ENCODE measurements around the gene SUPT3H. TPM values are rescaled to one million over a fixed set of nuclear protein-coding genes. Genes with fewer than 3 reads are reported as not detected.

SUPT3H gene
- total RNA-seq, 1 donor = 7.1 TPM

DNA sequence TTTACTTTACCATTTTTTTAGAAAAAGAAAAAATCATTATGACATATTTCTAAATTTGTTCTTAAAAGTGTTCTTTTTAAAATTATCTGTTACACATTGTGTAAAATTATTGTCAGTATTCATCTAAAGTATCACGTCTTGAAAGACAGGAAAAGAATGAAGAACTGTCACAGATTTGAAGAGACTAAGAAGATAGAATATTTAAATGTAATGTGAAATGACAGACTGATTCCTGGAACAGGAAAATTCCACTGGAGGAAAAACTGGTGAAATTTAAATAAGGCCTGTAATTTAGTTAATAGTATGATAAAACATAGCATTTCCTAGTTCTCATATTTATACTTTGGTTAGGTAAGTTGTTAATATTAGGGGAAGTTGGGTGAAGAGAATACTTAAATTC lies 102.4 kb downstream of the SUPT3H start:
- no peaks in the 10 kb centered on the region for H3K27me3 ChIP-seq (ENCODE audit: insufficient read depth, low read length)
- H3K4me1 ChIP-seq (ENCODE audit: insufficient read depth, low read length) = no peaks in the 10 kb centered on the region
- no peak overlapping the region for H3K4me3 ChIP-seq (ENCODE audit: low read length)
- no peaks in the 10 kb centered on the region for H3K9me3 ChIP-seq (ENCODE audit: low read depth, low read length)

DNA sequence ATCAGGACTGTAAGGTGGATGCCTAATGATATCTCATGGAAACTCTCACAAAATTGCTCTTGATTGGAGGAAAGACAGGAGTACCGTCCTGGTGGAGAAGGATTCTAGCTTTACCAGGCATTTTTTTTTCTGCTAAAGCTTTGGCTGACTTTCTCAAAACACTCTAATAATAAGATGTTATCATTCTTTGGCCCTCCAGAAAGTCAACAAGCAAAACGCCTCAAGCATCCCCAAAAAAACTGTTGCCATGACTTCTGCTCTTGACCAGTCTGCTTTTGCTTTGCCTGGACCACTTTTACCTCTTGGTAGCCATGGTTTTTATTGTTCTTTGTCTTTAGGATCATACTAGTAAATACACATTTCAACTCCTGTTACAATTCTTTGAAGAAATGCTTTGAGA lies 105.1 kb downstream of the SUPT3H start:
- Histone ChIP-seq H3K9me3 (ENCODE audit: low read depth, low read length) (no peaks in the 10 kb centered on the region), H3K4me3 (ENCODE audit: low read length) (no peak overlapping the region), H3K27me3 (ENCODE audit: insufficient read depth, low read length) (no peaks in the 10 kb centered on the region), H3K4me1 (ENCODE audit: insufficient read depth, low read length) (no peaks in the 10 kb centered on the region)

DNA sequence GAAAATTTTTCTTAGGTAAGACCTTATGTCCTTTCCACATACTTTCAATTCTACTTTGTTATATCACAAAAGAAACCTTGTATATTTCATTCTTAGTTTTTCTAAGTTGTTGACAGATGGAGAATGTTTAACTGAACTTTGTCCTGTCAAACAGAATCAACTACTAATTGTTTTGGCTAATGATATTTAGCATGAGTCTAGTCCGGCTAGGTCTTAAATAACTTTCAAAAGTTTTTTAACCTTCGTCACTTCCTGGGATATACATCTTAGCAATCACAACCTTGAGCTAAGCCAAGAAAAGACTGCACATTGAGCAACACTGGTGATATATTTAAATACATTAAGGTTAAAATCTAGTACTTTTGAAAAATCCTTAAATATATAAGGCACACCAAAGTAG lies 112.5 kb downstream of the SUPT3H start:
- Histone ChIP-seq H3K27me3 (ENCODE audit: insufficient read depth, low read length) (no peaks in the 10 kb centered on the region), H3K4me3 (ENCODE audit: low read length) (no peak overlapping the region), H3K9me3 (ENCODE audit: low read depth, low read length) (no peaks in the 10 kb centered on the region), H3K4me1 (ENCODE audit: insufficient read depth, low read length) (no peaks in the 10 kb centered on the region)

DNA sequence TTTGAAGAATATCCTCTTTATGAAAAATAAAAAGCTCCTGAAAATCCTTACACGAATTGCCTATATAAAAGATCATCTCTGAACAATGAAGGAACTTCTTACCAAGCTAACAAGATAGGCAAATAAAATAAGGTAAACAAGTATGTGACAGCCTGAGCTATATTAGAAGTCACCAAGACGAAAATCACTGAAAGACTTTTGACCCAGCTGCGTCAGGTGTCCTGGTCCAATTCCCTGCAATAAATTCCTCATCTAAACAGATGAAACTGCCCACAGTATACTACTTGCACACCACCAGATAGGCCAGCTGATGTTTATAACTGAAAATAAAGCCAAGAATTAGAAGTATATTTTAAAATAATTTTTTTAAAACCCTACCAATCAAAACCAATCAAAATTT lies 117.0 kb downstream of the SUPT3H start:
- Histone ChIP-seq H3K4me3 (ENCODE audit: low read length) (no peak overlapping the region), H3K9me3 (ENCODE audit: low read depth, low read length) (no peaks in the 10 kb centered on the region), H3K27me3 (ENCODE audit: insufficient read depth, low read length) (no peaks in the 10 kb centered on the region), H3K4me1 (ENCODE audit: insufficient read depth, low read length) (no peaks in the 10 kb centered on the region)

DNA sequence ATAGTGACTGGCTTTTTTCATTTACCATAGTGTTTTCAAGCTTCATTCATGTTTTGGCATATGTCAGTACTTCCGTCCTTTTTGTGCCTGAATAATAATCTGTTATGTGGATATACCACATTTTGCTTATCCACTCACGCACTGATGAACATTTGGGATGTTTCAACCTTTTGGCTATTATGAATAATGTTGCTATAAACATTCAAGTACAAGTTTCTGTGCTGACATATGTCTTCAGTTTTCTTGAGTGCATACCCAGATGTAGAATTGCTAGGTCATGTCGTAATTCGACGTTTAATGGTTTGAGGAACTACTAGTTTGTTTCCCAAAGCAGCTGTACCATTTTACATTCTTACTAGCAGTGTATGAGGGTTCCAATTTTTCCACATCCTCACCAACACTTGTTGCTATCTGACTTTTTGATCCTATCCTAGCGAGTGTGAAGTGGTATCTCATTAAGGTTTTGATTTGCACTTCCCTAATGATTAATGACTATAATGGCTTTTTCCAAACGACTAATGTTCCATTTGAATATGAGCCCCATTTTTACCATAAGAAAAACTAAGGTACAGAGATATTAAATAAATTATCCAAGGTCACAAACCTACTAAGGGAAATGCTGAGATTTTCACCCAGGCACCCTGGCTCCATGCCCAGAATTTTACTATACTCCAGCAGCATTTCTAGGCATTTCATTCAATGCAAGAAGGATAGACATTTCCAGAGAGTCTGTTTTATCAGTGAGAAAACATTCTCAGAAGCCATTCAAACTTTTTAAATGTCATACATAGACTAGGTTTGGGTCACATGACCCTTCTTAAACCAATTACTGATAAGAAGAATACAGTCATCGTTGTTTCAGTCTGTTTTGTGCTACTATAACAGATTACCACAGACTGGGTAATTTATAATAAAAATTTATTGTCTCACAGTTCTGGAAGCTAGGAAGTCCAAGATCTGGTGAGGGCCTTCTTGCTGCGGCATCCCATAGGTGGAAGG lies 120.7 kb downstream of the SUPT3H start:
- Histone ChIP-seq H3K27me3 (ENCODE audit: insufficient read depth, low read length) (no peaks in the 10 kb centered on the region), H3K4me3 (ENCODE audit: low read length) (no peak overlapping the region), H3K9me3 (ENCODE audit: low read depth, low read length) (no peaks in the 10 kb centered on the region), H3K4me1 (ENCODE audit: insufficient read depth, low read length) (no peaks in the 10 kb centered on the region)

DNA sequence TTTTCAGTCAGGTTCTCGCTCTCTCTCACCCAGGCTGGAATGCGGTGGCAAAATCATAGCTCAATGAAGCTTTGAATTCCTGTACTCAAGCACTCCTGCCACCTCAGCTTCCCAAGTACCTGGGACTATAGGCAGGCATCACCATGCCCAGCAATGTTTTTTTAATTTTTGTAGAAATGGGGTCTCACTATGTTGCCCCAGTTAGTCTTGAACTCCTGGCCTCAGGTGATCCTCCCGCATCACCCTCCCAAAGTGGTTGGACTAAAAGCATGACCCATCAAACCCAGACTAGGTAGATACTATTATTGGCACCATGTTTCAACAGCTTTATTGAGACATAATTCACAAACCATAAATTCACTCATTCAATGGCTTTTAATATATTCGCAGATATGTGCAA lies 122.3 kb downstream of the SUPT3H start:
- Histone ChIP-seq H3K27me3 (ENCODE audit: insufficient read depth, low read length) (no peaks in the 10 kb centered on the region), H3K9me3 (ENCODE audit: low read depth, low read length) (no peaks in the 10 kb centered on the region), H3K4me3 (ENCODE audit: low read length) (no peak overlapping the region)

DNA sequence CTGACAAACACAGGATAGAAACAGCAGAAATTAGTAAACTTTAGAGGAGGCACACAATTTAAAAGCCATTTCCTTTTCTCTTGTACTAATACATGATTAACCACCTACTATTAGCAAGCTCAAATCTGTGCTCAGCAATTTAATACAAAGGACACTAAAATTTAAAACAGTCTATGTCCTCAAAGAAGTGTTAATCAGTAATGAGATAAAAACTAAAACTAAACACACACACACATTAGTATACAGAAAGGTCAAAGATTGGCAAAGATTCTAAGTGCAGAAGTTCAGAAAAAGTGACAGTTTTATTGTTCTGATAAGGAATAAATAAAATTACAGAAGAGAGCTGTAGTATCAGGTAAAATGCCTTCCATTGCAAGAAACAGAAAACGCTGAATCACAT lies 123.5 kb downstream of the SUPT3H start:
- Histone ChIP-seq H3K4me3 (ENCODE audit: low read length) (no peak overlapping the region), H3K9me3 (ENCODE audit: low read depth, low read length) (no peaks in the 10 kb centered on the region), H3K4me1 (ENCODE audit: insufficient read depth, low read length) (no peaks in the 10 kb centered on the region), H3K27me3 (ENCODE audit: insufficient read depth, low read length) (no peaks in the 10 kb centered on the region)

More for the DNA sequence above, 122.3 kb downstream of the SUPT3H start:
- no peaks in the 10 kb centered on the region for H3K4me1 ChIP-seq (ENCODE audit: insufficient read depth, low read length)

DNA sequence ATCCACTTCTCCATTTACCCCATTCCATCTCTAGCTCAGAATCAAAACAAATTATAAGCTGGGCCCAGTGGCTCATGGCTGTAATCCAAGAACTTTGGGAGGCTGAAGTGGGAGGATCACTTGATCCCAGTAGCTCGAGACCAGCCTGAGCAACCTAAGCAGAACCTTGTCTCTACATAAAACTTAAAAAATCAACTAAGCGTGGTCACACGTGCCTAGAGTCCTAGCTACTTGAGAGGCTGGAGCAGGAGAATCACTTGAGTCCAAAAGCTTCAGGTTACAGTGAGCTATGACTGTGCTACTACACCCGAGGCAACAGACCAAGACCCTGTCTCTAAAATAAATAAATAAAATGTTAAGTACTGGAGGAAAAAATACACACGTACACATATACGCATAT lies 124.3 kb downstream of the SUPT3H start:
- no peaks in the 10 kb centered on the region for H3K9me3 ChIP-seq (ENCODE audit: low read depth, low read length)
- H3K4me3 ChIP-seq (ENCODE audit: low read length) = no peak overlapping the region
- no peaks in the 10 kb centered on the region for H3K4me1 ChIP-seq (ENCODE audit: insufficient read depth, low read length)
- H3K27me3 ChIP-seq (ENCODE audit: insufficient read depth, low read length) = no peaks in the 10 kb centered on the region

DNA sequence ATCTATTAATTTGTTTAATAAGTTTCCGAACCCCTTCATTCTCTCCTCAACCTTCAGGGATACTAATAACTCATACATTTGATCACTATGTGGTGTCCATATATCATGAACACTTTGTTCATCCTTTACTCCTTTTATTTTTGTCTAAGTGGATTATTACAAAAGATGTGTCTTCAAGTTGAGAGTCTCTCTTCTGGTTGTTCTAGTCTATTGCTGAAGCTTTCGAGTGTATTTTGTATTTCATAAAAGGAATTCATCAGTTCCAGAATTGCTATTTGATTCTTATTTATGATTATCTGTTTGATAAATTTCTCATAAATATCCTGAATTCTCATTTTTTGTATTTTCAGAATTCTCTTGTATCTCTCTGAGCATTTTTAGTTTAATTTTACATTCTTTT lies 146.1 kb downstream of the SUPT3H start:
- no peaks in the 10 kb centered on the region for H3K4me1 ChIP-seq (ENCODE audit: insufficient read depth, low read length)
- peaks cover 15% of the 10 kb centered on the region for H3K9me3 ChIP-seq (ENCODE audit: low read depth, low read length)
- H3K4me3 ChIP-seq (ENCODE audit: low read length) = no peak overlapping the region

DNA sequence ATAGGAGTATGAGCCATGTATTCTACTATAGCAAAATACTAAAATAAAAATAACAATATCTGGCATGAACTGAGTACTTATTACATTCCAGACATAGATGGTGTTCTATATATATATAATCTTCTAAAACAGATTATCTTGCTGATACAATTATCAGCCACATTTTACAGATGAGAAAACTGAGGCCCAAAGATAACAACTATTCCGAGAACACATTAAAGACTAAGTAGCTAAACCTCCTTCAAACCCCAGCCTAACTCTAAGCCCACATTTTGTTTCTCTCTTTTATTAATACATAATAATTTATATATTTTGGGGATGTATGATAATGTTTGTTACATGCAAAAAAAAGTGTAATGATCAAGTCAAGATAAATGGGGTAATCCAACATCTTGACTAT lies 148.3 kb downstream of the SUPT3H start:
- Histone ChIP-seq H3K27me3 (ENCODE audit: insufficient read depth, low read length) (no peaks in the 10 kb centered on the region), H3K4me1 (ENCODE audit: insufficient read depth, low read length) (no peaks in the 10 kb centered on the region), H3K4me3 (ENCODE audit: low read length) (no peak overlapping the region)

More for the DNA sequence above, 146.1 kb downstream of the SUPT3H start:
- no peaks in the 10 kb centered on the region for H3K27me3 ChIP-seq (ENCODE audit: insufficient read depth, low read length)

DNA sequence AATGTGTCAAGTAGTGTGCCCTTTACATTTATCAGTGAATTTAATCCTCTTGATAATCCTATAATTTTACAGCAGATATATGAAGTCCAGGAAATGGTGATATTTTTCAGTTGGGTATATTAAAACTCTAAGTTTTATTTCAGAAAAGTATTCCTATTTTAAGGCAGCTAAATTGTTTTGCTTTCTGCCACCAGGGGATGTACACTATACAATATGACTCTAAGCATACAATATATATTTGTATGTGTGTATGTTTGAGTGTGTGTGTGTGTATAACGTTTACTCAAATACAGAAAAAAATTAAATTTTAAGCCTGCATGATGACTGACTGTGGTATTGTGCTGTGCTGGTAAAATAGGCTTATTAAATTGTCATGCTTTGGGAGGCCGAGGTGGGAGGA lies 151.7 kb downstream of the SUPT3H start:
- no peak overlapping the region for H3K4me3 ChIP-seq (ENCODE audit: low read length)
- H3K9me3 ChIP-seq (ENCODE audit: low read depth, low read length) = peaks cover 2% of the 10 kb centered on the region
- no peaks in the 10 kb centered on the region for H3K27me3 ChIP-seq (ENCODE audit: insufficient read depth, low read length)
- H3K4me1 ChIP-seq (ENCODE audit: insufficient read depth, low read length) = no peaks in the 10 kb centered on the region

More for the DNA sequence above, 148.3 kb downstream of the SUPT3H start:
- peaks cover 15% of the 10 kb centered on the region for H3K9me3 ChIP-seq (ENCODE audit: low read depth, low read length)

DNA sequence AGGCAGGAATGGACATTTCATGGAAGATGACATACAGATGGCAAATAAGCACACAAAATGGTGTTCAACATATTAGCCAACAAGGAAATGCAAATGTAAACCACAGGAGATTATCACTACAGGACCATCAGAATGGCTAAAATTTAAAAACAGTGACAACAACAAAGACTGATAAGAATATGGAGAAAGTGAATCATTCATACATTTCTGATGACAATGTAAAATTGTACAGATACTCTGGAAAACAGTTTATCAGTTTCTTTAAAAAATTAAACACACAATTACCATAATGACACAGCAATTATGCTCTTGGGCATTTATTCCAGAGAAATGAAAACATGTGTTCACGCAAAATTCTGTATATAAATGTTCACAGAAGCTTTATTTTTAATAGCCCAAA lies 155.4 kb downstream of the SUPT3H start:
- Histone ChIP-seq H3K4me1 (ENCODE audit: insufficient read depth, low read length) (no peaks in the 10 kb centered on the region), H3K4me3 (ENCODE audit: low read length) (no peak overlapping the region), H3K9me3 (ENCODE audit: low read depth, low read length) (no peaks in the 10 kb centered on the region), H3K27me3 (ENCODE audit: insufficient read depth, low read length) (no peaks in the 10 kb centered on the region)

DNA sequence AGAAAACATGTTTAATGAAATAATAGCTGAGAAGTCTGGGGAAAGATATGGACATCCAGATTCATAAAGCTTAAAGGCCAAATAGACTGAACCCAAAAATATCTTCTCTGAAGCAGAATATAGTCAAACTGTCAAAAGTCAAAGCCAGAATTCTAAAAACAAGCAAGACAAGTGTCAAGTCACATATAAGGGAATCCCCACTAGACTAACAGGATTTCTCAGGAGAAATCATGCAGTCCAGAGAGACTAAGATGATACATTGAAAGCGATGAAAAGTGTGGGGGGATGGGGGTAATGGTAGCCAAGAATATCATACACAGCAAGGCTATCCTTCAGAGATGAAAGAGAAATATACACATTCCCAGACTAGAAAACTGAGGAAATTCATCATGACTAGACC lies 162.0 kb downstream of the SUPT3H start:
- Histone ChIP-seq H3K27me3 (ENCODE audit: insufficient read depth, low read length) (no peaks in the 10 kb centered on the region), H3K9me3 (ENCODE audit: low read depth, low read length) (peaks cover 5% of the 10 kb centered on the region), H3K4me3 (ENCODE audit: low read length) (no peak overlapping the region), H3K4me1 (ENCODE audit: insufficient read depth, low read length) (no peaks in the 10 kb centered on the region)

DNA sequence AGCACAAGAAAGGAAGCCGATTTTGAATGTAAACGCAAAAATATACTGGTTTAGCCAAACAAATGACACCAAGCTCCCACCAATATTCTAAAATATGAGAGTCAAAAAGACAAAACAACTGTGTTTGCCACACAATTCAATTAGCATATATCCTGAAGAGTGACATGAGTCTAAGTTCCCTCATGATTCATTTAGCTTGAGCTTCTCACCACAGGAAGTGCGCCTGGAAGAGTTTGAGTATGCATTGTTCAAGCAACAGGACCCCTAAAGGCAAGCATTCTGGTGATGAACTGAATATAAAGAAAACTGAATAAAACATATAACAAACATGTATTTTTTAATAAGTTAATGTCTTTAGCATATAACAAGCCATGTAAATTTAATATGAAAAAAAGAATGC lies 164.8 kb downstream of the SUPT3H start:
- H3K9me3 ChIP-seq (ENCODE audit: low read depth, low read length) = peaks cover 5% of the 10 kb centered on the region
- H3K27me3 ChIP-seq (ENCODE audit: insufficient read depth, low read length) = no peaks in the 10 kb centered on the region
- no peak overlapping the region for H3K4me3 ChIP-seq (ENCODE audit: low read length)
- no peaks in the 10 kb centered on the region for H3K4me1 ChIP-seq (ENCODE audit: insufficient read depth, low read length)

DNA sequence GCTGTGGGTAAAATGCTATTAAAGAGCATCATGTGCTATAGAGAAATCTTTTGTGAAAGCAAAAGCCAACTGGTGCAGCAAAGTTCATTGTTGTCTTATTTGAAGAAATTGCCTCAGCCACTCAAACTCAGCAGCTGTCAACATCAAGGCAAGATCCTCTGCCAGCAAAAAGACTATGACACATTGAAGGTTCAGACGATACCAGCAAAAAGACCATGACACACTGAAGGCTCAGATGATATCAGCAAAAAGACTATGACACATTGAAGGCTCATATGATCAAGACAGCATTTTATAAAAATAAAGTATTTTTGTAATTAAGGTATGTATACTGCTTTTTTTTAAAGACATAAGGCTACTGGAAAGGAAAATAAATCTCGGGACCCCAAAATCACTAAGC lies 168.0 kb downstream of the SUPT3H start:
- H3K4me3 ChIP-seq (ENCODE audit: low read length) = no peak overlapping the region
- H3K4me1 ChIP-seq (ENCODE audit: insufficient read depth, low read length) = no peaks in the 10 kb centered on the region
- no peaks in the 10 kb centered on the region for H3K9me3 ChIP-seq (ENCODE audit: low read depth, low read length)
- H3K27me3 ChIP-seq (ENCODE audit: insufficient read depth, low read length) = no peaks in the 10 kb centered on the region
